Epithelial cell of proximal tubule (primary cell): ENCODE data around the gene EDNRB. TPM values are rescaled to one million over a fixed set of nuclear protein-coding genes. Genes with fewer than 3 reads are reported as not detected.
A peak's percentile ranks its signal among the peaks of the same experiment; 100 is the strongest.
"Not testable (repeated sequence)": the region's sequence is repeated elsewhere in the genome, so short reads cannot be mapped to it uniquely, and the experiment has no call there.

Experiments used
- DNase-seq: peaks from one replicate; pipeline ENCODE4 v3.0.0-alpha.2; 2011; ENCODE audit warnings: low read depth
- H3K4me3 ChIP-seq: 2 replicates; pipeline ENCODE4 v1.5.1; 2011; ENCODE audit warnings: low read depth, mild to moderate bottlenecking, low read length
- CTCF ChIP-seq: conservative IDR thresholded peaks from 2 replicates; pipeline ENCODE4 v1.5.1; 2012; ENCODE audit warnings: low read depth, mild to moderate bottlenecking, low read length
- total RNA-seq: library from RNA; depleted of rRNA; stranded (reverse); fragments of >200 nt; gene quantifications from 2 replicates; pipeline ENCODE4 v1.2.3, GENCODE V29; 2015

Gene EDNRB
- 0.36 and 0.86 TPM in 2 replicates for total RNA-seq

DNA sequence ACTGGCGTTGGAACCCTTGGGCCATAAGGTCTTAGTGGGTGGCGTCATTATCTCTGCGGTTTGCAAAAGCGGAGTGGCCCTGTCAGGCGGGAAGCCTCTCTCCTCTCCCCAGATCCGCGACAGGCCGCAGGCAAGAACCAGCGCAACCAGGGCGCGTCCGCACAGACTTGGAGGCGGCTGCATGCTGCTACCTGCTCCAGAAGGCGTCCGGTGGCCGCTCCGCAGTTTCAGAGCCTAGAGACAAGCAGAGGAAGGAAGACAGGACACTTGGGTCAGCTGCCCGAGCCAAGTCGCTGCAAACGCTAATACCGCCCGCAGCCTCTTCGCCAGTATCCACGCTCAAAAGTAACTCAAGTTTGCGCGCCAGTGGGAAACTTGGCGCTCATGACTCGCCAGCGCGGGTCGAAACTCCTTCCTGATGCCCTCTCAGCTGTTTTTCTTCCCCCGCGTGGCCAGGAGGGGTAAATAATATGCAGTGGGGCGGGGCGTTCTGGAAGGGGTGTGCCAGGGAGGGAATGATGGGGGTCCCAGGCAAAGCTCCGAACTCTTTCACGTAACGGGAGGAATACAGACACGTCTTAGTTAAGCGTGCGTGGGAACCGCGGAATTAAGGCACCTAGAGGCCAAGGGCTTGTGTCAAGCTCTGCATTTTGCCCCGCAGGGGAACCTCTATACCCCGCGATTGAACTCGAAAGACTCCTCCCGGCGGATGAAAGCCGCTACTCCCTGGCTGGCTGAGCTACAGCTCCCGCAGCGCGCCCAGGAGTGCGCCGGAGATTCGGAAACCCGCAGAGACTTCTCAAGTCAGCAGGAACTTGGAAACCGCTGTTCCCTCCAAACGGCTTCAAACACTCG lies at the start of gene EDNRB:
TSS of gene EDNRB (minus strand) at position 441 of the 855 bp plus-strand sequence. CDS start at position 183, 258 bp downstream.
- peak within 1 kb of the TSS; percentile 59 for H3K4me3 ChIP-seq
- peak; percentile 15 for TF ChIP-seq CTCF
- no peak for DNase-seq

DNA sequence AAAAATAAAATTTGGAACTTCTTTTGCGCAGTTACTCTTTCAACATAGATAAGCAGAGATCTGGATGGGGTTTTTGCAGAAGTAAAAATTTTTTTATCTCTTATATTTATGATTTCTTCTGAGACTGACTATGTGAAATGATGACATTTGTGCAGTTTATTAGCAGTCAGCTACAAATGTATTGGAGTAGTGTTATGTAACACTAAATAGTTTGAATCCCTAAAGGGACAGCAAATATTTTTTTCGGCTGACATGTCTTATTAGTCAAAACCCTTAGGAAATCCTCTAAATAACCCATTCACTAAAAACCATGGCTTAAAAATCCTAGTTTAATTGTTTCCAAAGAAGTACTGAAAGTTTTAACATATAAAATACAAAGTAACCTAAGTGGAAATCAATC lies 48.0 kb upstream of the EDNRB start:
- no peak overlapping the region for H3K4me3 ChIP-seq
- DNase-seq: no peak
- no peak for TF ChIP-seq CTCF

- no peak for TF ChIP-seq CTCF
- H3K4me3 ChIP-seq: no peak overlapping the region
- DNase-seq: no peak
Measured at GRCh38 chr13:77952737-77953136, 34.1 kb upstream of the EDNRB start.

DNA sequence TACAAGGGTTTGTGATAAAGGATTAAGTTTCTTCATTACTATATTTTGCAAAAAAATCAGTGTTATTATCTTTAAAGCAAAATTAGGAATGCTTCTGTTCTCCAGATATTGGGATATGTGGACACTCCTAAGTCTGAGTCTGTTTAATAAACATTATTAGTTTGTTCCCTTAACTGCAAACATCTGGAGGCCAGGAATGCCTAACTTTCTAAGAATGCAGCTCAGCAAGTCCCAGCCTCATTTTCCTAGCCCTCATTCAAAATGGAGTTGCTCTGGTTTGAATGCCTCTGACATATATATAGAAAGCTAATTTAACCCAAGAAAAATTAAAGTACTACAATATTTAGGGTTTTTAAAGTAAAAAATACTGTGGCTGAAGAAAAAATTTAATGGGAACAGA lies 33.6 kb upstream of the EDNRB start:
- no peak for DNase-seq
- TF ChIP-seq CTCF: no peak
- H3K4me3 ChIP-seq: no peak overlapping the region

DNA sequence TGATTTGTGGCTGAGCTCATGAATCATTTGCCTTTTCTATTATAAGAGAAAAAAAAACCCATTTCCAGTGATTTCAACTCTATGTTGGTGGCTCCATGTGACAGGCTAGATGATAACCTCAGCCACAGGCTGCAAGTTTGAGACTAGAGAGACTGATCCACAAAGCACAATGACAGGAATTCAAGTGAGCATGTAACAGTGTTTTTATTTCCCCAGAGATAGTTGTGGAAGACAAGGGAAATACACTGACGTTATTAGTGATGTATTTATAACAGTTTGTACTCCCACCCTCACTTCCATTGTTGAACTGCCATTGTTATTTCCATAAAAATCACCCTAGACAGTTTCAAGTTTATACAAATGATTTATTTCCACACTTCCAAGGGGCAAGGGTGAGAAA lies 27.9 kb upstream of the EDNRB start:
- DNase-seq: no peak
- no peak for TF ChIP-seq CTCF
- no peak overlapping the region for H3K4me3 ChIP-seq

DNA sequence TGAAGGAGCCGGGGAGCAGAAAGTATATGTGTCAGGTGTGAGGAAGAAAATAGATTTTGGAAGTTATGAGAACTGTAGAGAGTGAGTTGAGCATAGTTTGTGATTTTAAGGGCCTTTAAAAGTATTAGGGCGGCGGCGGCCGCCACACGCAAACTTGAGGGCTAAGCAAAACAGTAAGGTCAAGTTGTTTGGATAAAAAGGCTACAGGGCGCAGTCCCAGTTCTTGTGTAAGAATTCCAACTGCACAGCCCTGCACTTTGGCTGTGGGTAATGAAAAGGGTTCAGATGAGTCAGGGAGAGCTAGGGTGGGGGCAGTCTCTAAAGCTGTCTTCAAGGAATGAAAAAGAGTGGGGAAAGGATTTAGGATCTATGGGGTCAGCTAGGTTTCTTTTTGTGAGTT lies 16.4 kb upstream of the EDNRB start:
- DNase-seq, H3K4me3 ChIP-seq: not testable (repeated sequence)

GRCh38 chr13:77930430-77930829 lies 11.8 kb upstream of the EDNRB start:
- H3K4me3 ChIP-seq: no peak overlapping the region
- no peak for DNase-seq
- TF ChIP-seq CTCF: no peak
